ENCODE data around the gene PNMT.
A peak's percentile ranks its signal among the peaks of the same experiment; 100 is the strongest.

PNMT gene

GRCh38 chr17:39699818-39700147 is 31.5 kb downstream of the PNMT start, which contains the start of gene ERBB2:
Gene ERBB2, plus strand, starts transcription at chr17:39700064. Its CDS starts 175 bp downstream, at chr17:39700239.
- peaks cover 2% of the 10 kb centered on the region; the same call in 1 of the 2 replicates for H3K36me3 ChIP-seq
- H3K4me3 ChIP-seq (ENCODE audit: low read depth, low read length): no peak within 1 kb of the TSS
- no peaks in the 10 kb centered on the region for H3K27me3 ChIP-seq (ENCODE audit: insufficient read depth, low read depth, severe bottlenecking)
- H3K9me3 ChIP-seq (ENCODE audit: severe bottlenecking): no peaks in the 10 kb centered on the region
- TF ChIP-seq CTCF (IDR thresholded peaks at IDR 0.05; ENCODE audit: low read depth, low read length): no peak
- DNase-seq: no peak
- H3K27ac ChIP-seq: 0 out of 2 replicates have a peak within 1 kb of the TSS, but pooled peaks have one; percentile 33

GRCh38 chr17:39700148-39700987 is 32.1 kb downstream of the PNMT start:
- Histone ChIP-seq H3K9me3 (ENCODE audit: severe bottlenecking) (no peaks in the 10 kb centered on the region), H3K4me3 (ENCODE audit: low read depth, low read length) (no peak overlapping the region), H3K36me3 (peaks cover 2% of the 10 kb centered on the region; the same call in 1 of the 2 replicates), H3K27ac (0 out of 2 replicates have a peak overlapping the region, but pooled peaks have one; percentile 33), H3K27me3 (ENCODE audit: insufficient read depth, low read depth, severe bottlenecking) (no peaks in the 10 kb centered on the region)
- DNase-seq: no peak
- no peak for TF ChIP-seq CTCF (IDR thresholded peaks at IDR 0.05; ENCODE audit: low read depth, low read length)

- no peaks in the 10 kb centered on the region for H3K9me3 ChIP-seq (ENCODE audit: severe bottlenecking)
- H3K4me3 ChIP-seq (ENCODE audit: low read depth, low read length): no peak overlapping the region
- TF ChIP-seq CTCF (IDR thresholded peaks at IDR 0.05; ENCODE audit: low read depth, low read length): no peak
- H3K27ac ChIP-seq: 0 out of 2 replicates have a peak overlapping the region, but pooled peaks have one; percentile 33
- DNase-seq: no peak
- no peaks in the 10 kb centered on the region for H3K27me3 ChIP-seq (ENCODE audit: insufficient read depth, low read depth, severe bottlenecking)
- H3K36me3 ChIP-seq: no peaks in the 10 kb centered on the region
These were observed 32.9 kb downstream of the PNMT start for GRCh38 chr17:39701012-39701783.

GRCh38 chr17:39701784-39702422 is 33.6 kb downstream of the PNMT start:
- Histone ChIP-seq H3K4me3 (ENCODE audit: low read depth, low read length) (no peak overlapping the region), H3K27ac (no peak overlapping the region)

More at GRCh38 chr17:39701784-39702422, 33.6 kb downstream of the PNMT start:
- Histone ChIP-seq H3K36me3 (no peaks in the 10 kb centered on the region), H3K9me3 (ENCODE audit: severe bottlenecking) (no peaks in the 10 kb centered on the region), H3K27me3 (ENCODE audit: insufficient read depth, low read depth, severe bottlenecking) (no peaks in the 10 kb centered on the region)
- TF ChIP-seq CTCF (IDR thresholded peaks at IDR 0.05; ENCODE audit: low read depth, low read length): no peak
- no peak for DNase-seq

Measured in WERI-Rb-1 (cell line).